NOMO-1 (cell line): Measurements from ENCODE around the gene DNAH17.

Experiments
- DNase-seq, 2 experiments: peaks; one replicate each; lab custom pipeline; 2025; ENCODE audit not compliant: unreplicated experiment in 2 of 2; lab: John Stamatoyannopoulos, UW

Gene DNAH17

DNA sequence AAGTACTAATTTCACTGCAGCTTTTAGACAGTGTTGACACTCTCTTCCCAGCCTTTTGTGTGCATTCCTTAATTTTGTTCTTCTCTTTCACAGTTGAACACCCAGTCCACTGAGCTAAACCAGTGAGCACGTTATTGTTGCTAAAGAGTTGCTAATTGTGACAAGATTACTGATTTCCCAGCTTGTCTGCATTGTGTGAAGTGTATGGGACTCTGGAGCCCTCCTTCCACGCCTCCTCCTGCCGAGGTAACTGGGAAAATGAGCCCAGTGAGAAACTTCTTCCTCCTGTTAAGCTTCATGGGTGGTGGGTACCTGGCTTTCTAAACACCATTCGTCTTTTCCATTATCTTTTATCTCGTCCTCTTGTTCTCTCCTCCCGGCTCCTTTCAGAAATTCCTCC, 29.8 kb upstream of the DNAH17 start:
- no peak for DNase-seq

DNA sequence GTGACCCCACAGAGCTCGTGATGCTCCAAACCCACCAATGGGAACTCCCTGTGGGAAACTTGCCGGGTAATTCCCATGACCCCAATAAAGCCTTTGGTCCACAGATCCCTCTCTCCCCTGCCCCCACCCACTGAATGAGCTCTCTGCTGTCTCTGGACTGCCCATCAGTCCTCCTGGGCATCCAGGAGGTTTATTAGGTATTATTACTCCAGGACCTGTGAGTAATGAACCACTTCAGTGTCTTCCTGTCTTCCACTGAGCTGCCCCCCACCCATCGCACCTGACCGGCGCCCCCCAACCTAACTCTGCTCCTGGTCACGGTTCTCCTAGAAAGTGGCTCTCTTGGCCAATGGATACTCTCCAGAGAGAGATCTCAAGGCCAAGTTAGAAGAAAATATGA, 28.7 kb upstream of the DNAH17 start:
- DNase-seq: no peak

DNA sequence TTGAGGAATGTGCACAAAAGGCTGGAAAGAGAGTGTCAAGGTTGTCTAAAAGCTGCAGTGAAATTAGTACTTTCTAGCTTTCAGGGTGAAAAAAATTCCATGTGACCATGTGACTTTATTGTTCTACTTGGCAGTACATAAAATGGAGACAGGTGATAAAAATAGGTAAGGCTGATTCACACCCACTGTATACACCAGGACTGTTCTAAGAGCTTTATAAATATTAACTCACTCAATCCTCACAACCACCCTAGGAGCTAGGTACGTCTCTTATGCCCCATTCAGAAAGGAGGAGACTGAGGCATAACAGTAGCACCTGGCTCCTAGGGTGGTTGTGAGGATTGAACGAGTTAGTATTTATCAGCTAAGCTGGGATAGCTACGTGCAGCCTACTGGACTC, 28.2 kb upstream of the DNAH17 start:
- DNase-seq: no peak

DNA sequence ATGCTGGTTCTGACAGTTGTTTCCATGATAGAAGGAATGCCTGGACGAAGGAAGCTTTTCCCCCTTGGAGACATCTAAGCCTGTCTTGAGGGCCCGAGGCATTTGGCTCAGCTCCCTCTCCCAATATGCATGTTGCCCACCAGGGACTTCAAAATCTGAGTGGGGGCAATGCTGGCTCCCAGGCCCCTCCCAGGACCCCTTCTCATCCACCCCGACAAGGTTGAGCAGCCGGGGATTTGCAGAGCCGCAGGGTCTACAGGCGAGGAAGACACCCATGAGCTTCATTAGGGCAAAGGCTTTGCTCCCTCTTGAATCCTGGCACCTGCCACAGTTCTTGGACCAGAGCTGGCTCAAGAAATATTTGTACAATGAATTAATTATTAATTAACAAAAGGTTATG, 25.1 kb upstream of the DNAH17 start:
- DNase-seq: no peak

DNA sequence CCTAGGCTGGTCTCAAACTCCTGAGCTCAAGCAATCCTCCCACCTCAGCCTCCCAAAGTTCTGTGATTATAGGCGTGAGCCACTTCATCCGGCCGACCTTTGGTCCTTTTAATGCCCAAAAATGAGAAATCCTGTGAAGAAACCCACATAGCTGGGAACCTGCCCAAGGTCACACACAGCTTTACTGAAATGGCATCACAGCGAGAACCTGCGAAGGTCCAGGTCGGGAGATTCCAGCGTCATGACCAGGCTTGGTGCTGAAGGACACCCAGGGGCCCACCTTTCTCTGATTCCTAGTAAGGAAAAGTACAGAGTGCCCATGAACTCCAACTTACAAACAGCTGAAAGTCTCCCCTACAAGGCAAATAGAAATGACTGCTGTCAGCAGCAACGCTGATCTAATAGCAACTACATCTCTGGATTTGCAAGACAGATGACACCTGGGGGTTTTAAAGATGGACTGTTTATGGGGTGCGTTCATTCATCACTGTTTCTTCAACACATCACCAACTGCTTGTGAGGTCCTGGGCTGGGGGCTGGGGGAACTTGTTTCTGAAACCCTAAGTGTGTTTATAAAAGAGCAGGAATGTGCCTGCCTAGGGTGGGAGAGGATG, 24.5 kb upstream of the DNAH17 start:
- DNase-seq: no peak

DNA sequence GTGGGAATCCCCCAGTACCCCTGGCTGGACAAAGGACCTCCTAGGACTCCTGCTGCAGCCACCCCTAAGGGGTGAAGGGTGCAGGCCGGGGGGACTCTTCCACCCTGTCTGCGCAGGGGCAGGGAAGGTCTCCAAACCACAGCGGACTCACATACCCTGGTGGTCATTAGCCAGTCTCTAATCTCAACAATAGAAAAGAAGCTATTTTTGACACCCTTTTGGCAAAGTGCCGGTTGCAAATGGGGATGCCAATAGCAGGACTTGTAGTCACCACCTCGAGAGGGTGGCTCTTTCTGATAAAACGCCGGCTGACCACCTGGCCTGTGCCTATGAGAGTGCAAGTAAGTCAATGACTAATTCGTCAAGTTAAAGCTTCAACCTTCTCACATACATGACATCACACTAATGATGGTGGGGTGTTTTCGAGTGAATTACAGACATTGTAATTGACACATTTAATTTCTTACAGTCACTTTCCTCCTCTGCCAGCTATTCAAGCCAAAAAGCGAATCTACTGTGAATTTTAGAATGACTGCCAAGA, 23.1 kb upstream of the DNAH17 start:
- DNase-seq: no peak

DNA sequence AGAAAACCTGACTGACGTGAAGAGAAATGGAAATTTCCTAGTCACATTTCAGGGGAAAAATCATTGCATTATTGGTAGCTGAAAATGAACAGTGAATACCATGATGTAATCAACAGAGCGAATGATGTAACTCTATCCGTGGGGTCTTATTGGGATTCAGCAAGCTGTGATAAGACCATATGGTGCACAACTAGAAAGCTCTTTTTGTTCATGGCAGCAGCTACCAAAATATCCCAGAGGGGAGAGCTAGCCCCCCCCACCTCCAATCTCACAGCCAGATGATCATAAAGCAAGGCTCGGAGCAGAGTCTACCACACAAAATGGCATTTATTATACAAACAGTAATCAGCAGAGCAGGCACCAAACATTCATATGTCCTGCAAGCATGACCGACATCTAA, 22.2 kb upstream of the DNAH17 start:
- DNase-seq: no peak

DNA sequence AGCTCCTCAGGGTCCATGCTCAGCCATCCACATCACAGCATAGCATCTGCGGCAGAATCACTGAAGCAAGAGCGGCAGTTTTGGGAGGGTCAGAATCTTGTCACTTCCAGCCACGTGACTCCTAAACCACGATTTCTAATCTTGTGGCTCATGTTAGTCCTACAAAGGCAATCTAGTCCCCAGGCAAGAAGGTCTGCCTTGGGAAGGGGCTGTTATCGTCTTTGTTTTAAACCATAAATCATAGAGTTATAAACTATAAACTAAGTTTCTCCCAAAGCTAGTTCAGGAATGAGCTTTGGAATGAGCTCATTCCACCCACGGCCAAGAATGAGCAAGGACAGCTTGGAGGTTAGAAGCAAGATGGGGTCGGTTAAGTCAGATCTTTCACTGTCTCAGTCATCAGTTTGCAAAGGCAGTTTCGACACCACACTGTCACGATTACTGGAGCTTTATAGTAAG, 20.8 kb upstream of the DNAH17 start:
- DNase-seq: peak in 1 of 2 experiments; percentile 7

DNA sequence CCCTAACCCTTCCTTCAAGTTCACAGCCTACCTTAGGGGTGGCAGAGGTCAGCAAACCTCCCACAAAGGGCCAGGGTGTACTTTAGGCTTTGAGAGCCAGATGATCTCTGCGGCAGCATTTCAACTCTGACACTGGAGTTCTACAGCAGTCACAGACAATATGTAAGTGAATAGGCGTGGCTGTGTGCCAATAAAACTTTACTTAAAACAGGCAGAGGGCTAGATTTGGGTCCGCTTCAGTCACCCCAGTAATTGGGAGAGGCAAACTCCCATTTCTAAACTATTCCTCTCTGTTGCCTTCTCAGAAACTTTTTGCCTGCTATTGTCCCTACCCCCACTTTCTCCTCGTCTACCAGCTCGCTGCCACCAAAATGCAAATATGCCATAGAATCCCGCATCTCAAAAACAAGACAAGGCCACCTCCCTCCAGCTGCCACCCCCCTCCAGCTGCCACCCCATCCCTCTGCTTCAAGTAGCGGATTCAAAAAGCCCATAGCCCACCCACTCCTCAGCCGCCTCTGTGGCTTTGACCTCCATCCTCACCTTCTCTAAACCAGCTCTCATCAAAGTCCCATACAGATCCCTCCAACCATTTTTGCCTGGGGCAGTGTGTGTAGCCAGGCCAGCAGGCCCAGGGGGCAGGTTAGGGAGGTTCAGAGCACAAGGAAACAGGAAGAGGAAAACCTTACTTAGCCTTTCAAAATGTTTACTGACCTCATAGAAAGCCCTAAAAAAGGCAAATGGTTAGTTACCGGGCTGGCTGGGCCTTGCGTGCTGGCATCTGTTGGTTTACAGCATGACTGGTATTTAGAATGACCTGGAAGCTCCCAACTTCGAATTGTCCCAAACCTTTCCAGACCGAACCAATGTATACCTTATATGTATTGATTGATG, 19.9 kb upstream of the DNAH17 start:
- DNase-seq: no peak

DNA sequence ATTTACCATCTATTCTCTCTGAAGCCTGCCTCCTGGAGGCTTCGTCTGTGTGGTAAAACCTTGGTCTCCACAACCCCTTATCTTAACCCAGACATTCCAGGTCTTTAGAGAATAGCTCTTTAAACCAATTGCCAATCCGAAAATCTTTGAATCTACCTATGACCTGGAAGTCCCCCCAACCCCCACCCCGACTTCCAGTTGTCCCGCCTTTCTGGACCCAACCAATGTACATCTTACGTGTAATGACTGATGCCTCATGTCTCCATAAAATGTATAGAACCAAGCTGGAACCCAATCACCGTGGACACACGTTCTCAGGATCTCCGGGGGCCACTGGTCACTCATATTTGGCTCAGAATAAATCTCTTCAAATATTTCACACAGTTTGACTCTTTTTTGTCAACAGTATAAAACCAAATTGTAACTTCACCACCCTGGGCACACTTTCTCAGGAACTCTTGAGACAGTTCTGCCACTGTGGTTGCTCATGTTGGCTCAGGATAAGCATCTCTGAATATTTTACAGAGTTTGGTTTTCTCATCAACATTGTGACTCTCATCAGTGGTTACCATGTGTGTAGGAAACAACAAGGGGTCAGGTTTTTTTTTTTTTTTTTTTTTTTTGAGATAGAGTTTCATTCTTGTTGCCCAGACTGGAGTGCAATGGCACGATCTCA, 18.1 kb upstream of the DNAH17 start:
- DNase-seq: no peak

DNA sequence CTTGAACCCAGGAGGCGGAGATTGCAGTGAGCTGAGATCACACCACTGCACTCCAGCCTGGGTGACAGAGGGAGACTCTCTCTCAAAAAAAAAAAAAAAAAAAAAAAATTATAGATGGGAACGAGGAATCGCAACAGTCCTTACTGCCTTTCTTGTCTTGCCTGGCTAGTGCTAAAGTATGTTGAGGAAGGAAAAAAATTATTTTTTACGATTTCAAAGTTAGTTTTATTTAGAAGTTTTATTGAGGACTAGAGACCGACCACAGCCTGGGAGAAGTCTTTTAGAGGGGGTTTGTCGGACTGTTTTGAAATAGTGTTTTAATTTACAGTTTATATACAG, 15.8 kb upstream of the DNAH17 start:
- DNase-seq: no peak

DNA sequence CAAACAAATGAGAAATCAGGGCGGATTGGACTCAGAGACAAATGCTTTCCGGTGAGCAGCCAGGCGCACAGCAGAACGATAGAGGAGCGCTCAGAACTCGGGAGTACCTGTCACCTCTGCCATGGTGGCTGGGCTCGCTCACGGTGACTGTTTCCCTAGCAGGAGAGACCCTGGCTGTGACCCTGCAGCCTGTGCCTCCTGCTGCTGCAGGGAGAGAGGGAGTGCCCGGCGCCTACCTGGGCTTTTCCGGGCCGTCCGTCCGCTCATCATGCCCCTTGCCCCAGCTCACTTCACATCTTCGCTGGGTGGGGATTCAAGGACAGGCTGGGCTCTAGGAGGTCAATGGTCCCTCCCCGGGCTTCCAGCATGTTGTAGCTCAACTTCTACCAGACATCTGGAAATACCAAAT, 14.1 kb upstream of the DNAH17 start:
- DNase-seq: no peak

DNA sequence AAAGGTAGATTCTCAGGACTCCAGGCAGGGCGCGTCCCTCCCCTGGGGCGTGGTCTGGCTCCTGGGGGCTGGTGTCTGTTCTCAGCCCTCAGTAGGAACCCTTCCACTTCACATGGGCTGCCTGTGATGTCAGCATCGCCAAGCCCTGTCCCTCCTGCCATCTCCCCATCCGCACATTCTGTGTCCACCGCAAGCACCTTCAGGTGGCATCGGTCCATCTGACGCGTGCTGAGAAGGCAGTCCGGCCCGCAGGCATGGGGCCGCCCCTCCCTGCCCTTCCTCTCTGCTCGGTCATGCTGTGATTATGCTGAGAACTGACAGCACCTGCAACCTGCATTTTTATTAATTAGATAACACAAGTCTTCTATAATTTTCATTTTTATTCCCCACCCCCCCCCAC, 12.7 kb upstream of the DNAH17 start:
- DNase-seq: no peak

DNA sequence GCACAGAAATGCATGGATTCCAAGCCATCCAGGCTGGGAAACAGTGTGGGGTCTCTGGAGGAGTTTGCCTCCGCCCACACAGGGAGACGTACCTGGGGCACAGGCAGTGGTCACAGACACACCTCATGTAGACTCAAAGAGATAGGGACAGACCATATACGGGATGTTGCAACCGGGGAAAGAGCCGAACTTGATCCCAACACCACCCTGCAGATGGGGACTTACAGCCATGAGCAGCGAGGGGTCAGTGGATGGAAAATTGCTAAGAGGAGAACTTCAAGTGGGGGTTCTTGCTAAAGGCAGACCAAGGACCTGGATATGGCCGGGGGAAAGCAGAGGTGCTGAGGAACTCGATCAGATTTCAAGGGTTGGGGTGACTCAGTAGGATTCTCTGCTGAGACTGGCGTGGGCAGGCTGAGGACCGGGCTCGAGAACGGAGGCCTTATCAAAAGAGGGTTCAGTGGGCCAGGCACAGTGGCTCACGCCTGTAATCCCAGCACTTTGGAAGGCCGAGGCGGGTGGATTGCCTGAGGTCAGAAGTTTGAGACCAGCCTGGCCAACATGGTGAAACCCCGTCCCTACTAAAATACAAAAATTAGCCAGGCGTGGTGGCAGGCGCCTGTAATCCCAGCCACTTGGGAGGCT, 12.0 kb upstream of the DNAH17 start:
- DNase-seq: no peak

DNA sequence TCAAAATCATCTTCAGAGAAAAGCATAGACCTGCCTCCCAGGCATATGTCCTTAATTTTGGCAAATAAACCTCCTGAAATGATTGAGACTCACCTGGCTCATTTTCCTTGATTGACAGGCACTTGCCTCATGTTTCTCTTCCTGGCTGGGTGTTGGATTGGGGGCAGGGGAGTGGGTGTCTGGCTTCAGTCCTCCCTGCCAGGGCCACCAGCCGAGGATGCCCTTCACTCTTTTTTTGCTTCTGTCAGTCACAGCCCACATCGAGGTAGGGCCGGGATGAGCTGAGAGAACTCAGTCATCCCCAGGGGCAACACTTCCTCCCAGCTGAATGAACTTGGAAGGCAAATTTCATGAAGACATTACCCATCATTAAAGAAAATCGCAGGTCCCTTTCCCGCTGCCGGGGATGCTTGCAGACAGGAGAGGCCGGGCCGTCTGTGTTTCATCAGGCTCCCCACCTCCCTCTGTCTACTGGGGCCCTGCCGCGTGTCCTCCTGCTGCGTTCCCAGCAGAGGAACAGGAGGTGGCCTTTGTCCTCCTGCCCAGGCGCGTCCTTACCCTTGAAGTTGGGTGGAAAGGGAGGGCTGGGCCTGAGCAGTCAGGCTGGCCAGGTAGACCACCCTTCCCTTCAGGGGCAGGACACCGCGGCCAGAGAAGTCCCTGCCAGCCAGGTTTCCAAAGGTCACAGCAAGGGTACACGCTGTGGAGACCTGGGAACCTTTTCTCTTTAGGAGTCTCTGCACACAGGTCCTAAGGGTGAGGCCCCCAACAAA, 11.2 kb upstream of the DNAH17 start:
- DNase-seq: no peak

DNA sequence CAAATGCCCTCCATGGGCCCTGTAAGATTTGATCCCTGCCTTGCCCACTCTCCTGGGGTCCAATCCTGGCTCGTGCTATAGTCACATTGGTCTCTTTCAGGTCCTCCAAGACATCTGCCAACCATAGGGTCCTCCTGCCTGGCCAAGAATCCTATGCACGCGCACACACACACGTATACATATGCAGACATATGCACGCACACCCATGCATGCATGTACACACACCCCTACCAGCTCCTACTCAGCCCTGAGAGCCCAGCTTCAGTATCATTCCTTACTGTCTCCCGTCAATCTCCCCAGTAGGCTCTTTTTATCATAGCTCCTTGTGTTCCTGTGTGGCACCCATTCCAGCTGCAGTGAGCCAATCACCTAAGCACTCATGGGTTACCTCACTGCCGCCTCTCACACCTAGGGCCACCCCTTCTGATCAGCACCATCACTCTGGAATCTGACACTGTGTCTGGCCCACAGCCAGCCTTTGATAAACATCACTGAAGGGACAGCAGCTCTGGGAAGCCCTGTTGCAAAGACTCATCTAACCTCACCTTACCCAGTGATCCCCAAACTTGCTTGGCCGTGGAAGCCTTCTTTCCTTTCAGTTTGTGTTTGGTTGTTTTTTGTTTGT, 7.9 kb upstream of the DNAH17 start:
- no peak for DNase-seq

DNA sequence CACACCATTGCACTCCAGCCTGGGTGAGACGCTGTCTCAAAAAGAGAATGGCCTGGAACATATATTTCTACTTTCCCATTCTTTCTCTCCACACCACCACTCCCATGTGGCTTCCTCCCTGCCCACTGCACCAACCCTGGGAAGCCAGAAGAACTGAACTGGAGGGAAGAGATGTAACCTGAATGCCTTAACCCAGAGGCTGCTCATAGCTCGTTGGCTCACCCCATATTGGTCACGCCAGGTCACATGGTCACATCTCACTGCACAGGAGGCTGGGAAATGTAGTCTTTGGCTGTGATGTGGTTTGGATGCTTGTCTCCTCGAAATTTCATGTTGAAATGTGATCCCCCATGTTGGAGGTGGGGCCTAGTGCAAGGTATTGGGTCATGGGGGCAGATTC, 5.9 kb upstream of the DNAH17 start:
- no peak for DNase-seq

DNA sequence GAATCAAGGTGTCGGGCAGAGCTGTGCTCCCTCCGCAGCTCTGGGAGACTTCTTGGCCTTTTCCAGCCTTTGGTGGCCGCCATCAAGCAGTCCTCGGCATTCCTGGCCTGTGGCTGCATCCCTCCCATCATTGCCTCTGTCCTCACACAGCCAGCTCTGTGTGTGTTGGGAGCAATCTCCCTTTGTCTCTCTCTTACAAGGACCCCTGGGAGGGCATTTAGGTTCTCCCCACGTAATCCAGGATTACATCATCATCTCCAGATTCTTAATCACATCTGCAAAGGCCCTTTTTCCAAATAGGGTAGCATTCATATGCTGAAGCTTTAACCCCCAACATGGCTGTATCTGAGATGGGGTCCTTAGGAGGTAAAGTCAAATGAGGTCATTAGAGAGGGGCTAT, 4.1 kb upstream of the DNAH17 start:
- no peak for DNase-seq

DNA sequence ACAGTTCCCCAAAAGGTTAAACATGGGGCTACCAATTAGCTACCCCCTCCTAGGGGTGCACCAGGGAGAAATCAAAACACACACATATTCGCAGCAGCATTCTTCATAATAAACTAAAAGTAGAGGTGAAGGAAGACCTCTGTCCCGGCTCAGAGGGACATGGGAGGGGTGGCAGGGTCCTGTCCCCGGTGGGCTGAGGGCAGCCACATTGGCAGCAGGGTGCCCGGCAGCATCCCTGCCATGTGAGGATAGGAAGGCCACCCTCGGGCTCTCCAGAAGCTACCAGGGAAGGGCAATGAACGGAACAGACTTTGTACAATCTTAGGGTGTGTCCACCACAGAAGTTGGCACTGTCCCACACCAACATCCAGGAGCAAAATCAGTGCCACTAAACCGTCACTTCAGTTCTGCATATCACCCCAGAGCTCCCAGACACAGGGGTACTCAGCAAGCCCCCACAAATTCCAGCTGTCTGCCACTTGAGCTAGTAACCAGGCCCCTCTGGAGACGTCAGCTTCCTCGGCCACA, 3.1 kb upstream of the DNAH17 start:
- DNase-seq: no peak
